ENCODE data around the gene PLPP4. TPM values are rescaled to one million over a fixed set of nuclear protein-coding genes. Genes with fewer than 3 reads are reported as not detected.

PLPP4 gene
- total RNA-seq, 3 donors from 2014 or later: not detected

GRCh38 chr10:120541984-120542383 lies 85.0 kb downstream of the PLPP4 start:
- DNase-seq (no peak), ATAC-seq (no peak)
- H3K4me1 Mint-ChIP-seq (ENCODE audit: low read depth): no peaks in the 10 kb centered on the region
- H3K27me3 Mint-ChIP-seq (ENCODE audit: low read depth): no peaks in the 10 kb centered on the region
- no peak overlapping the region for H3K4me3 Mint-ChIP-seq
- H3K9me3 Mint-ChIP-seq: no peaks in the 10 kb centered on the region
- no peaks in the 10 kb centered on the region for H3K36me3 Mint-ChIP-seq (ENCODE audit: insufficient read depth)

GRCh38 chr10:120542591-120542990 lies 85.6 kb downstream of the PLPP4 start:
- DNase-seq (no peak), ATAC-seq (no peak)
- no peaks in the 10 kb centered on the region for H3K36me3 Mint-ChIP-seq (ENCODE audit: insufficient read depth)
- no peaks in the 10 kb centered on the region for H3K9me3 Mint-ChIP-seq
- H3K27me3 Mint-ChIP-seq (ENCODE audit: low read depth): no peaks in the 10 kb centered on the region
- H3K4me3 Mint-ChIP-seq: no peak overlapping the region
- H3K4me1 Mint-ChIP-seq (ENCODE audit: low read depth): no peaks in the 10 kb centered on the region

GRCh38 chr10:120543291-120543690 lies 86.3 kb downstream of the PLPP4 start:
- no peaks in the 10 kb centered on the region for H3K27me3 Mint-ChIP-seq (ENCODE audit: low read depth)
- no peaks in the 10 kb centered on the region for H3K36me3 Mint-ChIP-seq (ENCODE audit: insufficient read depth)
- peaks cover 2% of the 10 kb centered on the region for H3K9me3 Mint-ChIP-seq
- no peak overlapping the region for H3K4me3 Mint-ChIP-seq
- no peaks in the 10 kb centered on the region for H3K4me1 Mint-ChIP-seq (ENCODE audit: low read depth)
- DNase-seq (no peak), ATAC-seq (no peak)

- no peak overlapping the region for H3K4me3 Mint-ChIP-seq
- H3K4me1 Mint-ChIP-seq (ENCODE audit: low read depth): no peaks in the 10 kb centered on the region
Measured at GRCh38 chr10:120548210-120548609, 91.2 kb downstream of the PLPP4 start.

GRCh38 chr10:120552262-120552661 lies 95.2 kb downstream of the PLPP4 start:
- Mint-ChIP-seq H3K4me1 (ENCODE audit: low read depth) (no peaks in the 10 kb centered on the region), H3K4me3 (no peak overlapping the region), H3K27me3 (ENCODE audit: low read depth) (no peaks in the 10 kb centered on the region), H3K36me3 (ENCODE audit: insufficient read depth) (no peaks in the 10 kb centered on the region), H3K9me3 (peaks cover 13% of the 10 kb centered on the region)
- DNase-seq: no peak
- no peak for ATAC-seq

More at GRCh38 chr10:120548210-120548609, 91.2 kb downstream of the PLPP4 start:
- Mint-ChIP-seq H3K36me3 (ENCODE audit: insufficient read depth) (no peaks in the 10 kb centered on the region), H3K27me3 (ENCODE audit: low read depth) (no peaks in the 10 kb centered on the region), H3K9me3 (peaks cover 3% of the 10 kb centered on the region)
- ATAC-seq: no peak
- DNase-seq: no peak

- Mint-ChIP-seq H3K4me3 (no peak overlapping the region), H3K27me3 (ENCODE audit: low read depth) (no peaks in the 10 kb centered on the region), H3K36me3 (ENCODE audit: insufficient read depth) (no peaks in the 10 kb centered on the region), H3K4me1 (ENCODE audit: low read depth) (no peaks in the 10 kb centered on the region), H3K9me3 (peaks cover 11% of the 10 kb centered on the region)
- ATAC-seq (no peak), DNase-seq (no peak)
Measured at GRCh38 chr10:120553911-120554310, 96.9 kb downstream of the PLPP4 start.

GRCh38 chr10:120555436-120555835 lies 98.4 kb downstream of the PLPP4 start:
- H3K9me3 Mint-ChIP-seq: peaks cover 11% of the 10 kb centered on the region
- no peaks in the 10 kb centered on the region for H3K36me3 Mint-ChIP-seq (ENCODE audit: insufficient read depth)
- DNase-seq (no peak), ATAC-seq (no peak)
- no peaks in the 10 kb centered on the region for H3K27me3 Mint-ChIP-seq (ENCODE audit: low read depth)
- no peak overlapping the region for H3K4me3 Mint-ChIP-seq
- H3K4me1 Mint-ChIP-seq (ENCODE audit: low read depth): no peaks in the 10 kb centered on the region

GRCh38 chr10:120555842-120556532 lies 99.0 kb downstream of the PLPP4 start:
- Mint-ChIP-seq H3K9me3 (peaks cover 11% of the 10 kb centered on the region), H3K4me3 (no peak overlapping the region), H3K4me1 (ENCODE audit: low read depth) (no peaks in the 10 kb centered on the region), H3K36me3 (ENCODE audit: insufficient read depth) (no peaks in the 10 kb centered on the region), H3K27me3 (ENCODE audit: low read depth) (no peaks in the 10 kb centered on the region)
- DNase-seq (no peak), ATAC-seq (no peak)

- no peaks in the 10 kb centered on the region for H3K4me1 Mint-ChIP-seq (ENCODE audit: low read depth)
- no peaks in the 10 kb centered on the region for H3K36me3 Mint-ChIP-seq (ENCODE audit: insufficient read depth)
- ATAC-seq (no peak), DNase-seq (no peak)
- no peak overlapping the region for H3K4me3 Mint-ChIP-seq
- H3K9me3 Mint-ChIP-seq: peaks cover 11% of the 10 kb centered on the region
- no peaks in the 10 kb centered on the region for H3K27me3 Mint-ChIP-seq (ENCODE audit: low read depth)
Measured at GRCh38 chr10:120557311-120557710, 100.3 kb downstream of the PLPP4 start.

GRCh38 chr10:120559800-120560199 lies 102.8 kb downstream of the PLPP4 start:
- ATAC-seq: no peak
- no peak for DNase-seq
- Mint-ChIP-seq H3K4me3 (no peak overlapping the region), H3K36me3 (ENCODE audit: insufficient read depth) (no peaks in the 10 kb centered on the region), H3K4me1 (ENCODE audit: low read depth) (no peaks in the 10 kb centered on the region), H3K27me3 (ENCODE audit: low read depth) (no peaks in the 10 kb centered on the region), H3K9me3 (no peaks in the 10 kb centered on the region)

GRCh38 chr10:120562956-120563355 lies 105.9 kb downstream of the PLPP4 start:
- Mint-ChIP-seq H3K27me3 (ENCODE audit: low read depth) (no peaks in the 10 kb centered on the region), H3K4me3 (no peak overlapping the region), H3K9me3 (no peaks in the 10 kb centered on the region), H3K36me3 (ENCODE audit: insufficient read depth) (no peaks in the 10 kb centered on the region), H3K4me1 (ENCODE audit: low read depth) (no peaks in the 10 kb centered on the region)
- ATAC-seq (no peak), DNase-seq (no peak)

GRCh38 chr10:120570418-120570817 lies 113.4 kb downstream of the PLPP4 start:
- no peak overlapping the region for H3K4me3 Mint-ChIP-seq
- DNase-seq (no peak), ATAC-seq (no peak)
- no peaks in the 10 kb centered on the region for H3K9me3 Mint-ChIP-seq
- no peaks in the 10 kb centered on the region for H3K4me1 Mint-ChIP-seq (ENCODE audit: low read depth)
- peaks cover 2% of the 10 kb centered on the region for H3K27me3 Mint-ChIP-seq (ENCODE audit: low read depth)
- H3K36me3 Mint-ChIP-seq (ENCODE audit: insufficient read depth): no peaks in the 10 kb centered on the region

GRCh38 chr10:120571266-120571665 lies 114.2 kb downstream of the PLPP4 start:
- H3K4me1 Mint-ChIP-seq (ENCODE audit: low read depth): no peaks in the 10 kb centered on the region
- H3K4me3 Mint-ChIP-seq: no peak overlapping the region
- no peaks in the 10 kb centered on the region for H3K9me3 Mint-ChIP-seq
- H3K27me3 Mint-ChIP-seq (ENCODE audit: low read depth): peaks cover 2% of the 10 kb centered on the region
- H3K36me3 Mint-ChIP-seq (ENCODE audit: insufficient read depth): no peaks in the 10 kb centered on the region
- no peak for DNase-seq
- no peak for ATAC-seq

GRCh38 chr10:120572307-120572706 lies 115.3 kb downstream of the PLPP4 start:
- no peaks in the 10 kb centered on the region for H3K36me3 Mint-ChIP-seq (ENCODE audit: insufficient read depth)
- no peaks in the 10 kb centered on the region for H3K9me3 Mint-ChIP-seq
- no peak overlapping the region for H3K4me3 Mint-ChIP-seq
- H3K4me1 Mint-ChIP-seq (ENCODE audit: low read depth): no peaks in the 10 kb centered on the region
- ATAC-seq (no peak), DNase-seq (no peak)
- peaks cover 2% of the 10 kb centered on the region for H3K27me3 Mint-ChIP-seq (ENCODE audit: low read depth)

- no peak overlapping the region for H3K4me3 Mint-ChIP-seq
- ATAC-seq (no peak), DNase-seq (no peak)
- no peaks in the 10 kb centered on the region for H3K9me3 Mint-ChIP-seq
- no peaks in the 10 kb centered on the region for H3K36me3 Mint-ChIP-seq (ENCODE audit: insufficient read depth)
- H3K27me3 Mint-ChIP-seq (ENCODE audit: low read depth): peaks cover 2% of the 10 kb centered on the region
- H3K4me1 Mint-ChIP-seq (ENCODE audit: low read depth): no peaks in the 10 kb centered on the region
Measured at GRCh38 chr10:120573355-120573754, 116.3 kb downstream of the PLPP4 start.
